Measurements from ENCODE around the gene ZFP36. TPM values are rescaled to one million over a fixed set of nuclear protein-coding genes. Genes with fewer than 3 reads are reported as not detected.

ZFP36 gene
- total RNA-seq, 1 donor from 2014 or later: 74.5 TPM

DNA sequence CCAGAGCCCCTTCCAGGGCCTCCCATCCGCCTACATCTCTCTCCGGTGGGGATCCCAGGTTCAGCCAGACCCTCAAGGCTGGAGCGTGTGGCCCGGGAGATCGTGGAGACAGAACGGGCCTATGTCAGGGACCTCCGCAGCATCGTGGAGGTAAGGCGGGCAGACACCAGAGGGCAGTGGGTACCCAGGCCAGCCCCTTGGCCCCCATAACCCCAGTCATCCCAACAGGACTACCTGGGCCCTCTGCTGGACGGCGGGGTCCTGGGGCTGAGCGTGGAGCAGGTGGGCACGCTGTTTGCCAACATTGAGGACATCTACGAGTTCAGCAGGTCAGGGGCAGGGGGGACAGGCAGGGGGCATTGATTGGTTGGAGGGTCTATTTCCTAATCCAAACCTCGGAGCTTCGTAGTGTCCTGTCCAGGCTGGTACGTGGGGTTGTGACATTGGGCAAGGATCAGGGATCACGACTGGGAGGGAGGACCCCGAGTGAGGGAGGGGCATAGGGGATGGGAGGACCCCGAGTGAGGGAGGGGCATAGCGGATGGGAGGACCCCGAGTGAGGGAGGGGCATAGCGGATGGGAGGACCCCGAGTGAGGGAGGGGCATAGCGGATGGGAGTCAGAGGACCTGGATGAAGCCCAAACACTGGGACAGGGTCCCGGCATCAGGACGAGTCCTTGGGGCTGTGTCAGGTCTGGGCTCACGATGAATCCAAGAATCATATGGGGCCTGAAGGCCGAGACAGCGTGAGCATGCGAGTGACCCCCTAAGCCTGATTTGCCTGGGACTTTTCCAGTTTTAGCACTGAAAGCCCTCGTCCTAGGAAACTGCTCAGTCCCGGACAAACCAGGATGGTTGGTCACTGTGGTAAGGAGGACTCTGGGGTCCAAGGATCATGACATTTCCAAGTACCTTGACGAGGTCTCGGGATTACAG lies 8.7 kb downstream of the ZFP36 start:
- intact Hi-C loops (cut with micrococcal nuclease): no loop called here

GRCh38 chr19:39416152-39417120 lies 9.8 kb downstream of the ZFP36 start:
- intact Hi-C loops (cut with micrococcal nuclease): no loop called here

DNA sequence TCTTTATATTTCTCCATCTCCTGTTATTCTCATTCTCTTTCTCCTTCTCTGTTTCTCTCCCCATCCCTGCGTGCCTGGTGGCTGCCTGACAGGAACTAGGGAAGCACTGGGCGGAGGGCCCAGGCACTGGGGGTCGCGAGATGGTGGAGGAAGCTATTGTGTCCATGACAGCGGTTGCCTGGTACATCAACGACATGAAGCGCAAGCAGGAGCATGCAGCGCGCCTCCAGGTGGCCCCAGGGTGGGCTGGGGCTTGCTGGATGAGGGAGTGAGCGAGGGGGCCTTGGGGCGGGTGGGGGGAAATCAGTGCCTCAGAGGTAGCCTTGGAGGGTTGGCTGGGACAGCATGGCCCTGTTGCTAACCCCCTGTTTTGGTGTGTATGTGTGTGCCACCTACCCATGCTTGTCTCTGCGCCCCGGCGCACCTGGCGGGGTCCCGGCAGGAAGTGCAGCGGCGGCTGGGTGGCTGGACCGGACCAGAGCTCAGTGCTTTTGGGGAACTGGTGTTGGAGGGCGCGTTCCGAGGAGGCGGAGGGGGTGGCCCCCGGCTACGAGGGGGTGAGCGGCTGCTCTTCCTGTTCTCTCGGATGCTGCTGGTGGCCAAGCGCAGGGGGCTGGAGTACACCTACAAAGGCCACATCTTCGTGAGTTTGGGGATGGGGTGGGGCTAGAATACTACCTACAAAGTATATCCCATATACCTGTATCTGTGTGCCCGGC lies 11.0 kb downstream of the ZFP36 start:
- intact Hi-C loops (cut with micrococcal nuclease): no loop called here

DNA sequence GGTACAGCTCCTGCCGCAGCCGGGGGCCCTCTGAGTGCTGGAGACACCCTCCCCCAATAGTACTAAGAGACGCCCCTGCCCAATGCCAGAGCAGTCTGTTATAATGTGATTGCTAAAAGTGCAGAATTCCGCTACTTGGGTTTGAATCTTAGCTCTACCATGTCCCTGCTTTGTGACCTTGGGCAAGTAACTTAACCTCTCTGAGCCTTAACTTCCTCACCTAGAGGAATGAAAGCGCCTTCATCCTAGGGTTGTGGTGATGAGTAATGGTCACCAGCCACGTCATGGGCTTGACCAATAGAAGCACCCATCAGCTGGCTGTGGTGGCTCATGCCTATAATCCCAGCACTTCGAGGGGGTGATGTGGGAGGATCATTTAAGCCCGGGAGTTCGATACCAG lies 12.4 kb downstream of the ZFP36 start:
- intact Hi-C loops (cut with micrococcal nuclease): no loop called here

- intact Hi-C loops (cut with micrococcal nuclease): no loop called here
Measured at GRCh38 chr19:39420769-39421168, 14.1 kb downstream of the ZFP36 start.

DNA sequence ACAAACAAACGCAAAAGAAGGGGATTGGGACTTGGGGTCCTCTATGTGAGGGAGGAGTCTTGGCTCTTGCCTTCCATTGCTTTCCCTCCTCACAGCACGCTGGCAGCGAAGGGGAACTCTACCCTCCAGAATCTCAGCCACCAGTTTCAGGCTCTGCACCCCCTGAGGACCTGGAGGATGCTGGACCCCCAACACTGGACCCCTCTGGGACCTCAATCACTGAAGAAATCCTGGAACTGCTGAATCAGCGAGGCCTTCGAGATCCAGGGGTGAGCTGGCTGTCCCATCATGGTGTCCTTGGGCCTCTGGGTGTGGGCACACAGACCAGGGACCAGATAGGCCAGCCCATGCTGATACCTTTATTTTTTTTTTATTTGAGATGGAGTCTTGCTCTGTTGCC lies 15.4 kb downstream of the ZFP36 start:
- intact Hi-C loops (cut with micrococcal nuclease): no loop called here

DNA sequence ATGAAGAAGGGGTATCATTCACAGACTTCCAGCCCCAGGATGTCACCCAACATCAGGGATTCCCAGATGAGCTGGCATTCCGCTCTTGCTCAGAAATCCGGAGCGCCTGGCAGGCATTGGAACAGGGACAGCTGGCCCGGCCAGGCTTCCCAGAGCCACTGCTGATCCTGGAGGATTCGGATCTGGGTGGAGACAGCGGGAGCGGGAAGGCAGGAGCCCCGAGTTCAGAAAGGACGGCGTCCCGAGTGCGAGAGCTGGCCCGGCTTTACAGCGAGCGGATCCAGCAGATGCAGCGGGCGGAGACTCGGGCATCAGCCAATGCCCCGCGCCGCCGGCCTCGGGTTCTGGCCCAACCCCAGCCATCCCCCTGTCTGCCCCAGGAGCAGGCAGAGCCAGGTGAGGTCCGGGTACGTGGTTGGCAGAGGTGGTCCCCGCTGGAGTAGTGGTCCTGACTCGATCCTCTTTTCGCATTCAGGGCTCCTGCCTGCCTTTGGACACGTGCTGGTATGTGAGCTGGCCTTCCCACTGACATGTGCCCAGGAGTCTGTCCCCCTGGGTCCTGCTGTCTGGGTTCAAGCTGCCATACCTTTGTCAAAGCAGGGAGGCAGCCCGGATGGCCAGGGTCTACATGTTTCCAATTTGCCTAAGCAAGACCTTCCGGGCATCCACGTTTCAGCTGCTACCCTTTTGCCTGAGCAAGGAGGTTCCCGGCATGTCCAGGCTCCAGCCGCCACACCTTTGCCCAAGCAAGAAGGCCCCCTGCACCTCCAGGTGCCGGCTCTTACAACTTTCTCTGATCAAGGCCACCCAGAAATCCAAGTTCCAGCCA lies 16.8 kb downstream of the ZFP36 start:
- intact Hi-C loops (cut with micrococcal nuclease): no loop called here

DNA sequence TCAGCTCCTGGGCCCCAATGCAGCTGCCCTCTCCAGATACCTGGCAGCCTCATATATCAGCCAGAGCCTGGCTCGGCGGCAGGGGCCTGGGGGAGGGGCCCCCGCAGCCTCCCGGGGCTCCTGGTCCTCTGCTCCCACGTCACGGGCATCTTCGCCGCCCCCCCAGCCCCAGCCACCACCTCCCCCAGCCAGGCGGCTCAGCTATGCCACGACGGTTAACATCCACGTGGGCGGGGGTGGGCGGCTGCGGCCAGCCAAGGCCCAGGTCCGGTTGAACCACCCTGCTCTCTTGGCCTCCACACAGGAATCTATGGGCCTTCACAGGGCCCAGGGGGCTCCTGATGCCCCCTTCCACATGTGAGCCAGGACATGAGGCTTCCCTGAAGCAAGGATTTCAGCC lies 18.3 kb downstream of the ZFP36 start:
- intact Hi-C loops (cut with micrococcal nuclease): no loop called here

- intact Hi-C loops (cut with micrococcal nuclease): no loop called here
Measured at GRCh38 chr19:39425744-39426143, 19.1 kb downstream of the ZFP36 start.

- intact Hi-C loops (cut with micrococcal nuclease): no loop called here
Measured at GRCh38 chr19:39426170-39426569, 19.5 kb downstream of the ZFP36 start.

- intact Hi-C loops (cut with micrococcal nuclease): no loop called here
Measured at GRCh38 chr19:39427707-39428106, 21.1 kb downstream of the ZFP36 start.

GRCh38 chr19:39428283-39429112 lies 21.9 kb downstream of the ZFP36 start:
- intact Hi-C loops (cut with micrococcal nuclease): no loop called here

GRCh38 chr19:39430675-39431593 lies 24.3 kb downstream of the ZFP36 start:
- intact Hi-C loops (cut with micrococcal nuclease): loop anchor here (1.0 to 10.0 kb wide), 4 partner anchors 14 to 1056 kb away; partner anchors contain the start of genes PLEKHG2, PSMD8 and SUPT5H

- intact Hi-C loops (cut with micrococcal nuclease): loop anchor here (10.0 kb wide), 1 partner anchor 1058 kb away; the partner anchor contains the start of gene PSMD8
Measured at GRCh38 chr19:39432677-39433025, 26.0 kb downstream of the ZFP36 start.

DNA sequence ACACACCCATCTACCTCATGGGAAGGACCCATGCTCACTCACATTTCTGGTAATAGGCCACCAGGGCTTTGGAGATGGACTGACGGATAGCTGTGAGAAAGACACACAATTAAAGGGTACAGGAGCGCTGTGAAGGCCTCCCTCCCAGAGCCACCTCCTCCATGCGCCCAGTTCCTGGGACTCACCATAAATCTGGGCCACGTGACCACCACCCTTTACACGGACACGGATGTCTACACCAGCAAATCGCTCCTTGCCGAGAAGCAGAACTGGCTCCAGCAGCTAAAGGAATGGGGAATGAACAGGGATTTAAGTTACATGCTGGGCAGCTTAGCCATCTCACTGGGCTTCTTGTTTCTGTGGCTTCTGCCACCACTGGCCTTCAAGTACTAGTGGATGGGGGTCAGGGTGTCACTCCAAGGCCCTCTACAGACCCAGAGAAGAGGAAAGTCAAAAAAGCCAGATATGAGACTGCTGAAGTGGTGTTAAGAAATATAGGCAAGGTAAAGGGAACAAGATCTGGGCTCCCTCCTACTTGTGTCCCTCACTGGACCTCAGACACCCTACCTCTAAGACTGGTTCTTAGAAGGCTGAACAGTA lies 26.9 kb downstream of the ZFP36 start:
- intact Hi-C loops (cut with micrococcal nuclease): loop anchor here (10.0 kb wide), 1 partner anchor 1059 kb away; the partner anchor contains the start of gene PSMD8

- intact Hi-C loops (cut with micrococcal nuclease): loop anchor here (1.0 to 10.0 kb wide), 3 partner anchors 22 to 1060 kb away; partner anchors contain the start of genes MED29, PAF1, PLEKHG2 and PSMD8
Measured at GRCh38 chr19:39434123-39435076, 27.8 kb downstream of the ZFP36 start.
